ENCODE measurements around the gene SMARCB1.

DNA sequence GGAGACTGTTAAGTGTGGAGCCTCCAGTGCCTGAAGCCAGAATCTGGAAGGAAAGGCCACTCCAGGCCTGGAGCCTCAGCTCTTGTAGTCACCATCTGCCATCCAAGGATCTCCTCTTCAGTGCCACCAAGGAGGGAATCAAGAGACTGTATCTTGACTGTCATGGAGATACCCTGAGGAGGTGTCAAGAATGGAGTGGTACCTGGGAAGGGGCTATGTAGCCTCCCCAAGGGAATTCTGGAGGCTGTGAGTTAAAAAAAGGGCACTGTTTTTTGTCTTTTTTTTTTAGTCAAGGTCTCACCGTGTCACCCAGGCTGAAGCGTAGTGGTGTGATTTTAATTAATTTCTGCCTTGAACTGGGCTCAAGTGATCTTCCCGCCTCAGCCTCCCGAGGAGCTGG lies 27.2 kb upstream of the SMARCB1 start:
- TF ChIP-seq, protein P1, sequence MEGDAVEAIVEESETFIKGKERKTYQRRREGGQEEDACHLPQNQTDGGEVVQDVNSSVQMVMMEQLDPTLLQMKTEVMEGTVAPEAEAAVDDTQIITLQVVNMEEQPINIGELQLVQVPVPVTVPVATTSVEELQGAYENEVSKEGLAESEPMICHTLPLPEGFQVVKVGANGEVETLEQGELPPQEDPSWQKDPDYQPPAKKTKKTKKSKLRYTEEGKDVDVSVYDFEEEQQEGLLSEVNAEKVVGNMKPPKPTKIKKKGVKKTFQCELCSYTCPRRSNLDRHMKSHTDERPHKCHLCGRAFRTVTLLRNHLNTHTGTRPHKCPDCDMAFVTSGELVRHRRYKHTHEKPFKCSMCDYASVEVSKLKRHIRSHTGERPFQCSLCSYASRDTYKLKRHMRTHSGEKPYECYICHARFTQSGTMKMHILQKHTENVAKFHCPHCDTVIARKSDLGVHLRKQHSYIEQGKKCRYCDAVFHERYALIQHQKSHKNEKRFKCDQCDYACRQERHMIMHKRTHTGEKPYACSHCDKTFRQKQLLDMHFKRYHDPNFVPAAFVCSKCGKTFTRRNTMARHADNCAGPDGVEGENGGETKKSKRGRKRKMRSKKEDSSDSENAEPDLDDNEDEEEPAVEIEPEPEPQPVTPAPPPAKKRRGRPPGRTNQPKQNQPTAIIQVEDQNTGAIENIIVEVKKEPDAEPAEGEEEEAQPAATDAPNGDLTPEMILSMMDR (IDR thresholded peaks at IDR 0.05) = no peak
- no peak for TF ChIP-seq POLR2A (IDR thresholded peaks at IDR 0.05)
